Muscle layer of colon (tissue), 2 donors: ENCODE results near the gene SCML1.

Experiments
- H3K27ac ChIP-seq: one replicate; pipeline ENCODE4 v1.7.0; 2013; ENCODE audit warnings: low read depth, mild to moderate bottlenecking, low read length, moderate library complexity
- H3K27me3 ChIP-seq, 2 donors: one replicate each; pipeline ENCODE4 v1.7.0; 2013; ENCODE audit warnings: low read length in 2 of 2, mild to moderate bottlenecking in 2 of 2; ENCODE audit not compliant: insufficient read depth in 2 of 2, control insufficient read depth in 1 of 2
- H3K36me3 ChIP-seq: one replicate; pipeline ENCODE4 v1.7.0; 2013; ENCODE audit warnings: mild to moderate bottlenecking, low read length; ENCODE audit not compliant: insufficient read depth
- H3K4me1 ChIP-seq: one replicate; pipeline ENCODE4 v1.7.0; 2013; ENCODE audit warnings: mild to moderate bottlenecking, low read length; ENCODE audit not compliant: insufficient read depth
- H3K4me3 ChIP-seq, 2 donors: one replicate each; pipeline ENCODE4 v1.7.0; 2013; ENCODE audit warnings: low read length in 2 of 2, low read depth in 1 of 2, mild to moderate bottlenecking in 1 of 2, moderate library complexity in 1 of 2
- H3K9ac ChIP-seq: one replicate; pipeline ENCODE4 v1.7.0; 2013; ENCODE audit warnings: low read length
- H3K9me3 ChIP-seq: one replicate; pipeline ENCODE4 v1.7.0; 2013; ENCODE audit warnings: mild to moderate bottlenecking, low read length
- donor health status: abdominal sarcoma.
- donor health status: Adenocarcinoma of cecum.

Gene SCML1

GRCh38 chrX:17736856-17737709 is at the start of gene SCML1:
Gene SCML1 (plus strand): TSS chrX:17737493. CDS start chrX:17744187, 6,694 bp downstream.
- Histone ChIP-seq H3K36me3 (no peaks in the 10 kb centered on the region), H3K9me3 (no peaks in the 10 kb centered on the region), H3K9ac (peak within 1 kb of the TSS; percentile 66), H3K27ac (peak within 1 kb of the TSS; percentile 89), H3K27me3 (peaks cover 4 to 6% of the 10 kb centered on the region in 2 donors), H3K4me3 (peak within 1 kb of the TSS; percentile 36 to 70), H3K4me1 (no peaks in the 10 kb centered on the region)

- no peak overlapping the region for H3K9ac ChIP-seq
- peaks cover 3% of the 10 kb centered on the region for H3K36me3 ChIP-seq
- H3K4me1 ChIP-seq: no peaks in the 10 kb centered on the region
- H3K9me3 ChIP-seq: no peaks in the 10 kb centered on the region
- H3K4me3 ChIP-seq: no peak overlapping the region
- no peaks in the 10 kb centered on the region for H3K27me3 ChIP-seq
- H3K27ac ChIP-seq: no peak overlapping the region
Observed at GRCh38 chrX:17687648-17688047, 49.6 kb upstream of the SCML1 start.

- no peaks in the 10 kb centered on the region for H3K4me1 ChIP-seq
- H3K27ac ChIP-seq: no peak overlapping the region
- no peaks in the 10 kb centered on the region for H3K27me3 ChIP-seq
- no peak overlapping the region for H3K4me3 ChIP-seq
- H3K9ac ChIP-seq: no peak overlapping the region
- H3K9me3 ChIP-seq: no peaks in the 10 kb centered on the region
- H3K36me3 ChIP-seq: peaks cover 9% of the 10 kb centered on the region
Observed at GRCh38 chrX:17689971-17690409, 47.3 kb upstream of the SCML1 start.

GRCh38 chrX:17692709-17693346 is 44.5 kb upstream of the SCML1 start:
- Histone ChIP-seq H3K27ac (no peak overlapping the region), H3K9me3 (no peaks in the 10 kb centered on the region), H3K36me3 (peaks cover 9% of the 10 kb centered on the region), H3K4me1 (no peaks in the 10 kb centered on the region), H3K4me3 (no peak overlapping the region), H3K27me3 (no peaks in the 10 kb centered on the region), H3K9ac (no peak overlapping the region)

GRCh38 chrX:17697191-17697590 is 40.1 kb upstream of the SCML1 start:
- Histone ChIP-seq H3K4me3 (no peak overlapping the region), H3K4me1 (no peaks in the 10 kb centered on the region), H3K9ac (no peak overlapping the region), H3K9me3 (no peaks in the 10 kb centered on the region), H3K27me3 (no peaks in the 10 kb centered on the region), H3K27ac (no peak overlapping the region), H3K36me3 (peaks cover 9% of the 10 kb centered on the region)

- Histone ChIP-seq H3K9me3 (no peaks in the 10 kb centered on the region), H3K4me3 (no peak overlapping the region), H3K27ac (no peak overlapping the region), H3K36me3 (no peaks in the 10 kb centered on the region), H3K4me1 (no peaks in the 10 kb centered on the region), H3K9ac (no peak overlapping the region), H3K27me3 (no peaks in the 10 kb centered on the region)
Observed at GRCh38 chrX:17700976-17701375, 36.3 kb upstream of the SCML1 start.

- no peak overlapping the region for H3K27ac ChIP-seq
- no peak overlapping the region for H3K4me3 ChIP-seq
- H3K4me1 ChIP-seq: no peaks in the 10 kb centered on the region
- H3K27me3 ChIP-seq: no peaks in the 10 kb centered on the region
- H3K36me3 ChIP-seq: no peaks in the 10 kb centered on the region
- H3K9me3 ChIP-seq: no peaks in the 10 kb centered on the region
- H3K9ac ChIP-seq: no peak overlapping the region
Observed at GRCh38 chrX:17703201-17703600, 34.1 kb upstream of the SCML1 start.

- Histone ChIP-seq H3K9ac (no peak overlapping the region), H3K27me3 (no peaks in the 10 kb centered on the region), H3K27ac (no peak overlapping the region), H3K4me1 (peaks cover 4% of the 10 kb centered on the region), H3K4me3 (no peak overlapping the region), H3K36me3 (no peaks in the 10 kb centered on the region), H3K9me3 (no peaks in the 10 kb centered on the region)
Observed at GRCh38 chrX:17705211-17705610, 32.1 kb upstream of the SCML1 start.

- H3K9ac ChIP-seq: no peak overlapping the region
- peaks cover 6% of the 10 kb centered on the region for H3K4me1 ChIP-seq
- no peaks in the 10 kb centered on the region for H3K9me3 ChIP-seq
- no peak overlapping the region for H3K27ac ChIP-seq
- no peaks in the 10 kb centered on the region for H3K36me3 ChIP-seq
- no peaks in the 10 kb centered on the region for H3K27me3 ChIP-seq
- no peak overlapping the region for H3K4me3 ChIP-seq
Observed at GRCh38 chrX:17706676-17707075, 30.6 kb upstream of the SCML1 start.

GRCh38 chrX:17707731-17708130 is 29.6 kb upstream of the SCML1 start:
- Histone ChIP-seq H3K9me3 (no peaks in the 10 kb centered on the region), H3K9ac (no peak overlapping the region), H3K27me3 (no peaks in the 10 kb centered on the region), H3K4me3 (no peak overlapping the region), H3K27ac (no peak overlapping the region), H3K36me3 (no peaks in the 10 kb centered on the region), H3K4me1 (peaks cover 6% of the 10 kb centered on the region)

GRCh38 chrX:17710871-17711301 is 26.4 kb upstream of the SCML1 start:
- Histone ChIP-seq H3K4me3 (no peak overlapping the region), H3K27ac (no peak overlapping the region), H3K27me3 (no peaks in the 10 kb centered on the region), H3K9me3 (no peaks in the 10 kb centered on the region), H3K9ac (no peak overlapping the region), H3K36me3 (no peaks in the 10 kb centered on the region), H3K4me1 (peaks cover 6% of the 10 kb centered on the region)
